DMS 273 (cell line): ENCODE results near the gene FN3KRP.
A peak's percentile ranks its signal among the peaks of the same experiment; 100 is the strongest.

Source experiments
- DNase-seq: peaks from one replicate; lab custom pipeline; 2025; ENCODE audit not compliant: unreplicated experiment; lab: John Stamatoyannopoulos, UW

The FN3KRP gene

GRCh38 chr17:82705756-82706155 lies 10.8 kb upstream of the FN3KRP start:
- DNase-seq: no peak

DNA sequence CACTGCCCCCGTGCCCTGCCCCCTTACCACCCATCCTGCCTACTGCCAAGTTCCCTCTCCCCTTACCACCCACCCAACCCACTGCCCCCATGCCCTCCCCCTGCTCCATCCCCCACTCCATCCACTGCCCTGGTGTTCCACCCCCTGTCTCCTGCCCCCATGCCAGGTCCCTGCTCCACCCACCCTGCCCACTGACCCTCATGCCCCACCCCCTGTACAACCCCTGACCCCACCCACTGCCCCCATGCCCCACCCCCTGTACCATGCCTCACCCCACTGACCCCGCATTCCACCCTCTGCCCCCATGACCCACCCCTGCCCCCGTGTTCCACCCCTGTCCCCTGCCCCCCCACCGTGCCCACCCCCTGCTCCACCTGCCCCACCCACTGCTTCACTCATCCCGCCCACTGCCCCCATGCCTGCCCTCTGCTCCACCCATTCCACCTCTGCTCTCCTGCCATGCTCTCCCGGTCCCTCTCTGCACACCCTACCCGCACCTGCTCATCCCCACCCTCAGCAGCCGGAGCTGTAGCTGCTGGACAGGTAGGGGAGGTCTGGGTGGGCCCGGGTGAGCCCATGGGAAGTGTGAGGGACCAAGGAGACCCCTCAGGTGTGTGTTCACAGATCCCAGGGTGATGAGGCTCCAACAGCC lies 7.4 kb upstream of the FN3KRP start:
- DNase-seq: no peak

DNA sequence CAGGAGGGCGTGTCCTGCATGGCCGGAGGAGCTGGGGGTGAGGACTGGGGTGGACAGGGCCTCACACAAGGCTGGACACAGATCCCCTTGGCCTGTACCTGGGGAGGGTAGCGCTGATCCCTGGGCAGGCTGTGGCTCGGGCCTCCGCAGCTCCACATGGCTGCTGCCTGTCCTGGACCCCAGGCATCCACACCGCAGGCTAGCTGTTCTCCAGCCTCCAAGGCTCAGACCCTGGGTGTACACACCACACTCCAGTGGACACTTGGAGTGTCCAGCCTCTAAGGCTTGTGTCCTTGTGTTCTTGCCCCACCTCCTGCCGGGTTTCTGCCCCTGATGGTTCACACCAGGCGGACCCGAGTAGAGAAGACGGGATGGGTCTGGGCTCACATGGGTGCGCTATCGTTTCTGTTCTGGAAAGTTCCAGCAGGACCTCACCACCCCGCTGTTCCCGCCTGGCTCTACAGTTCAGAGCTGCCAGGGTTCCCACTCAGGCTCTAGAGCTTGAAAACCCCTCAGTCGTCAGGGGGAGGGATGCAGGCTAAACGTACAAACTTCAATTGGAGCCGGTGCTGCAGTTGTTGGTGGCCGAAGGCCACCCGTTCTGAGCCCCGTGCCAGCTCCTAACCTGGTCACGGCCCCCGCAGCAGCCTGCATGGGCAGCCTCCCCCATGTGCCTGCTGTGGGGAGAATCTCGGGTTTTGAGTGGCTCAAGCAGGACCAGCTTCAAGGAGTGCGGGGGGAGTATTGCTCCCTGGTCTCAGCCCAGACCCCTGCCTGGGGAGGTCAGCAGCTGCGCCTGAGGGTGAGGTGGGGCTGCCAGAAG lies 6.6 kb upstream of the FN3KRP start:
- no peak for DNase-seq

DNA sequence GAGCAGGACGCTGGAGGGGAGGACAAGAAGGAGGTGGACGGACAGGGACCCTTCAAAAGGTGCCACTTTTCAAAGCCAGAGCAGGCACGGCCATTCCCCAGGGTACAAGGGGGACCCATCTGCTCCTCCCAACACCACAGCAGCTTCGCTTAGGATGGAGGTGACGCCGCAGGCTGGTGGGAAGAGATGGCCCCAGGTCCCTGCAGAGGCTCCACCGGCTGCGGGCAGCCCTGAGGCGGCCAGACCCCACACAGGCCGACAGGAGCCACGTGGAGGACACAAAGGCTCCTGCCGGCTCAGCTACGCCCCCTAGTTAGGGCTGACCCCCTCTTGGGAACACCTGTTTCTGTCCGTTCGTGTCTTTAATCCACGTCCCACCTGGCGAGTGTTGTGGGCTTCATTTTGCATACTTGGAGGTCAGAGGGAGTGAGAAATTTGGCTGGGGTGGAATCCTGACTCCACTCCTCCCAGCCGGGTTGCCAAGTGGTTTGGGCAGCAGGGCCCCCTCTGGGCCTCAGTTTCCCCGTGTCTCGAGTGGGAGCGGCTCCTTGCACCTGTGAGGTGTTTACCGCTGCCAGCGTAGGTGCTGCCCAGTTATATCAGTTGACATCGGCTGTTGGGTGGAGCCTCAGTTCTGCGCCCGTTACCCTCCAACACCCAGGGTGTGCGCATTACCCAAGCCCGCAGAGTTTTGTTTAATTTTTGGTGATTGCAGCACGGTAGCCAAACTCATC lies 5.8 kb upstream of the FN3KRP start:
- DNase-seq: no peak

DNA sequence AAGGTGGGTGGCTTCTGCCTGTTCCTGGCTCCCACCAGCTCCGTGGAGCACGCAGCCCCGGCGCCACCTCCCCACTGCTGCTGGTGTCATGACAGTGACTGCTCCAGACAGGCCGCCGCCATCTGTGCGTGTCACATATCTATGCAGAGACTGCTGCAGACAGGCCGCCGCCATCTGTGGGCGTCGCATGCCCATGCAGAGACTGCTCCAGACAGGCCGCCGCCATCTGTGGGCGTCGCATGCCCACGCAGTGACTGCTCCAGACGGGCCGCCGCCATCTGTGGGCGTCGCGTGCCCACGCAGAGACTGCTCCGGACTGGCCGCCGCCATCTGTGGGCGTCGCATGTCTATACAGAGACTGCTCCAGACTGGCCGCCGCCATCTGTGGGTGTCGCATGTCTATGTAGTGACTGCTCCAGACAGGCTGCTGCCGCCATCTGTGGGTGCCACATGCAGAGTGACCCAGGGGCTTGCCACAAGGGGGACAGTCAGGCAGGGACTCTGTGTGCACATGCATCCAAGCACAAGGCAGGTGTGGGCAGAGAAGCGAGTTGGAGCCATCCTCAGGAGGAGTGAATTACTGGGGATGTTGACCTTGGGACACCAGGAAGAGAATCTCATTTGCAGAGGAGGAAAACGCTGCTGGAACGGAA lies 3.3 kb upstream of the FN3KRP start:
- DNase-seq: no peak

GRCh38 chr17:82718986-82719685 lies 2.6 kb downstream of the FN3KRP start:
- no peak for DNase-seq

GRCh38 chr17:82720204-82720603 lies 3.7 kb downstream of the FN3KRP start:
- DNase-seq: no peak

GRCh38 chr17:82722341-82723013 lies 6.0 kb downstream of the FN3KRP start:
- no peak for DNase-seq

DNA sequence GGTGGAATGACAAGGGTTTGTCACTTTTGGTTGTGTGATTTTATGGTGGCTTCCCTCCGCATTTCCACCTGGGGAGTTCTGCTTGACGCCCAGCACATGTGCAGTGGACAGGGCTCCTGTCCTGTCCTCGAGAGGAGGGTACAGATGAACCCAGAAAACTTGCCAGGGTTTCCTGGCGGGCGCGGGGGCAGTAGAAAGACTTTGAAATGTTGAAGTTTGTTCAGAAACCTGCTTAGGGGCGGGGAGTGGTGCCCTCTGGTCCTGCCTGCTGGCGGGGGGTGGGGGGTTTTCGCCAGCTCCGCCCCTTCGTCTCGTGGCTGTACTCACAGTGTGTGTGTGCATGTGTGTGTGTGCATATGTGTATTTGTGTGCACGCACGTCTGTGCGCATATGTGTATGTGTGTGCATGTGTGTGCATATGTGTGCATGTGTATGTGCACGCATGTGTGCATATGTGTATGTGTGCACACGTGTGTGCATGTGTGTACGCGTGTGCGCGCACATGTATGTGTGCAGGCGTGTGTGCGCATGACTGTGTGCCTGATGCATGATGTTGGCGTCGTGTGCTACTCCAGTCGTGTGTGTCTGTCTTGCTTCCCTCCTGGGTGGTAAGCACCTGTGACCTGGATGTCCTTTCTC lies 6.8 kb downstream of the FN3KRP start:
- DNase-seq: no peak

GRCh38 chr17:82726427-82726826 lies 9.9 kb downstream of the FN3KRP start:
- DNase-seq: no peak

GRCh38 chr17:82729479-82730260 lies 13.2 kb downstream of the FN3KRP start:
- DNase-seq: no peak

DNA sequence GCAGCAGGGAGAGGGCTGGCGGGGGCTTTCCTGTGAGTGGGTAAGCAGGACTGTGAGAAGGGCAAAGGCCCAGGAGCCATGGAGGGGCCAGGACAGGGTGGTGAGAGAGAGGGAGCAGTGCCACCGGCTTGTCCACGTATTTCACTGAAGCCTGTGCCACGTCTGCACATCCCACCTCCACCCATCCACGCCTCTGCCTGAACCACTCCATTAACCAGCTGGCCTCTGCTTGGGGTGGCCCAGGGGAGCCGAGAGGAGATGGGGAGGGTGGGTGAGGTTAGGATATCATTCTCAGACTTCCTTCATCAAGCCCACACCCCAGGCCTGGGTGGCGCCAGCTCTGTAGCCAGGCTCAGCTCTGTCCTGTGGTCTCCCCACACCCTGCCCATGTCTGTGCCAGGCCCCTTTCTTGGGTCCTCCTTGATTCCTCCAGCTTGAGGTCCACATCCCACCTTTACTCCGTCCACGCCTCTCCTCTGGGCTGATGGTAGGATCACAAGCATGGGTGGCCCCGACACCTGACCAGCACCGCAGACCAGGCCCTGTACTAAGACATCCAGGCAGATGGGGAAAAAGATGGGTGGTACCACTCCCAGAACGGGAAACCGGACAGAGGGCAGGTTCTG lies 15.7 kb downstream of the FN3KRP start:
- DNase-seq: no peak

DNA sequence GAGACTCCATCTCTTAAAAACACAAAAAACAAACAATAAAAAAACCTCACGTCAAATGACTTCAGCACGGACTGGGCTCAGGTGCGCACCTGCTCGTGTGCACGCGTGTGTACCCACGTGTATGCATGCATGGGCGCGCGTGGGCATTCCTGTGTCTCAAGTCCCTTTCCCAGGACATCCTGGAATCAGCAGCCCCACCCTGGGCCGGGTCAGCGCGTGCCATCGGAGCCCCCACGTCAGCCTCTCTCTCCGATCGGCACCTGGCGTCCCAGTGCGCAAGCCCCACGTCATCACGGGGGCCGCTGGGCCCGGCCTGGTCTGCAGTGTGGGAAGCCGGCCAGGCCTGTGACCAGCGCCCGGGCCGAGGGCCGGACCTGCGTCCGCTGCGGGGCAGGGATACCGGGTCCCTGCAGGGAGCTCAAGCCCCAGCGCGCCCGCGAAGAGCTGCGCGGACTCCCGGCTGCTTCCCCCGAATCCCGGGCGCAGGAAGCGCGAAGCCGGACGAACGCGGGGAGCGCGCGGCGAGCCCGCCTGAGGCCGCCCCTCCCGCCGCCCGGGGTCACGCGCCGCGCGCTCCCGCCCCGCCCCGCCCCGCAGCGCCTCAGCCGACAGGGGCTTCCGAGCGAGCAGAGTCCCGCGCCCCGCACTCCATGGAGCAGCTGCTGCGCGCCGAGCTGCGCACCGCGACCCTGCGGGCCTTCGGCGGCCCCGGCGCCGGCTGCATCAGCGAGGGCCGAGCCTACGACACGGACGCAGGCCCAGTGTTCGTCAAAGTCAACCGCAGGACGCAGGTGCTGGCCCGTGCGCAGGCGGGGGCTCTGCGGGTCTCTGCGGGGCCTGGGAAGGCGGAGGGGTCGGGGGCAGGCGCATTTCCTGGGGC lies 18.7 kb downstream of the FN3KRP start, which contains the start of gene FN3K:
Gene FN3K, plus strand, starts transcription at position 629 of the 880 bp plus-strand sequence. Its CDS starts 22 bp downstream, at position 651.
- peak; percentile 82 for DNase-seq

- DNase-seq: no peak
Measured at GRCh38 chr17:82736511-82737185, 20.1 kb downstream of the FN3KRP start.

- no peak for DNase-seq
Measured at GRCh38 chr17:82737967-82738877, 21.7 kb downstream of the FN3KRP start.
